Ovary (tissue), 3 donors: ENCODE data around the gene GADD45B.

Source experiments
- CTCF ChIP-seq, 3 donors: fragments of 450-650 bp in 2 of 3; fragments of 200-600 bp in 1 of 3; IDR thresholded peaks; one replicate each; pipeline versions ENCODE4 v1.5.1 to v1.8.0; 2016 to 2022; ENCODE audit warnings: antibody characterized with exemption in 3 of 3, mild to moderate bottlenecking in 1 of 3
- EP300 ChIP-seq: sonication (generic); formaldehyde crosslinking; IDR thresholded peaks from one replicate; pipeline ENCODE4 v1.6.1; 2017; ENCODE audit warnings: antibody characterized with exemption
- POLR2A ChIP-seq: fragments of 450-650 bp; IDR thresholded peaks from one replicate; pipeline ENCODE4 v1.6.1; 2017; ENCODE audit warnings: antibody characterized with exemption, mild to moderate bottlenecking, moderate library complexity
- donor health status: DM: no; HTN: no; CAD: no.

- TF ChIP-seq CTCF (IDR thresholded peaks at IDR 0.05) = no peak
- no peak for TF ChIP-seq POLR2A
- TF ChIP-seq EP300 = no peak
Measured at GRCh38 chr19:2426611-2427428, 49.1 kb upstream of the GADD45B start.
